Measurements from ENCODE around the gene CEP41. TPM values are rescaled to one million over a fixed set of nuclear protein-coding genes. Genes with fewer than 3 reads are reported as not detected.

The CEP41 gene
- total and polyA plus RNA-seq, 2 donors (not counting 3 experiments of a cell fraction or from before 2014, with no cell fraction given): 19.5 to 26.8 TPM

DNA sequence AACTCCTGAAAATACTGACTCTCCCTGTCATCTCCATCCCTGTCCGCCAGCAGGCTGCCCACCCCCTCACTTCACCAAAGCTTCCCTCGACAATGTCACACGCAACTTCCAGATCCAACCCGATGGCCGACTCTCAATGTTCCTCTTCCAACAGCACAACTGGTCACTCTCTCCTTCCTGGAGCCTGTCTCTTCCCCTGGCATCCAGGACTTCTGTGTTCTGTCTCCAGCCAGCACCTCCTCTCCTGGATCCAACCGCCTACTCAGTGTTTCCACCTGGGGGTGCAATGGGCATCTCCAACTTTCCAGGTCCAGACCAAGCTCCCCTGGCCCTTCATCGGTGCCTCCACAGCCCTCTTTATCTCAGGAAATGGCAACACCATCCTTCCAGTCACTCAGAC is 87.6 kb downstream of the CEP41 start:
- ChIA-PET CTCF (interaction anchor here (0.9 to 1.1 kb wide), 4 partner anchors 12 to 111 kb away, joined by 3 to 5 read pairs (median 4); no protein-coding TSS in a partner anchor), POLR2A (no interaction called here)
- Histone ChIP-seq H3K27me3 (ENCODE audit: control insufficient read depth in 2 of 2, insufficient read depth in 2 of 2, low read length in 2 of 2) (no peaks in the 10 kb centered on the region), H3K9me3 (replicated peaks; ENCODE audit: control insufficient read depth, insufficient read depth, low read length) (no peaks in the 10 kb centered on the region), H2AFZ (ENCODE audit: low read depth, low read length) (no peak overlapping the region), H3K4me1 (ENCODE audit: control insufficient read depth, extremely low read depth, insufficient read depth, low read length) (peaks cover 4% of the 10 kb centered on the region), H3K4me2 (ENCODE audit: insufficient read depth, low read length) (no peak overlapping the region), H3K9me1 (replicated peaks; ENCODE audit: control insufficient read depth, extremely low read depth, insufficient read depth, low read length) (no peaks in the 10 kb centered on the region), H3K36me3 (ENCODE audit: control insufficient read depth in 2 of 2, extremely low read depth in 1 of 2, insufficient read depth in 2 of 2, low read length in 2 of 2) (no peaks in the 10 kb centered on the region), H3K9ac (replicated peaks; ENCODE audit: extremely low read depth, insufficient read depth, low read length) (no peak overlapping the region), H3K27ac (ENCODE audit: insufficient read depth, low read depth, low read length) (no peak overlapping the region), H3K4me3 (replicated peaks in 1 of 3; ENCODE audit: insufficient read depth in 1 of 3, low read depth in 1 of 3, low read length in 3 of 3) (no peak overlapping the region), H4K20me1 (replicated peaks; ENCODE audit: control insufficient read depth, extremely low read depth, insufficient read depth, low read length) (no peaks in the 10 kb centered on the region), H3K79me2 (ENCODE audit: control insufficient read depth, insufficient read depth, low read length) (no peaks in the 10 kb centered on the region)
- no TSS peak for BruUV-seq (replicated peaks)
- intact Hi-C loops (cut with micrococcal nuclease) (no loop called here), dilution Hi-C loops (cut with MboI; ENCODE audit: extremely low pct_ligation_motif_present, low sequenced_read_pairs) (no loop called here)
- FAIRE-seq (no peak), DNase-seq (ENCODE audit: low read depth, low spot score) (no peak)
- TF ChIP-seq GATA2 (IDR thresholded peaks at IDR 0.05; ENCODE audit: insufficient read depth, insufficient read length, low read depth, low read length) (no peak), POLR2A (IDR thresholded peaks at IDR 0.05; ENCODE audit: low read depth, low read length) (no peak), JUN (IDR thresholded peaks at IDR 0.05; ENCODE audit: borderline replicate concordance, insufficient read depth, insufficient read length, low read depth) (no peak), MYC (IDR thresholded peaks at IDR 0.05; ENCODE audit: low read depth, low read length) (no peak), EZH2 (IDR thresholded peaks at IDR 0.05; ENCODE audit: borderline replicate concordance, low read depth, low read length, severe bottlenecking) (no peak), FOS (IDR thresholded peaks at IDR 0.05; ENCODE audit: borderline replicate concordance, insufficient read depth, low read length) (no peak), POLR2AphosphoS5 (IDR thresholded peaks at IDR 0.05; ENCODE audit: insufficient read depth, low read depth, low read length) (no peak)
- TF ChIP-seq, protein P1, sequence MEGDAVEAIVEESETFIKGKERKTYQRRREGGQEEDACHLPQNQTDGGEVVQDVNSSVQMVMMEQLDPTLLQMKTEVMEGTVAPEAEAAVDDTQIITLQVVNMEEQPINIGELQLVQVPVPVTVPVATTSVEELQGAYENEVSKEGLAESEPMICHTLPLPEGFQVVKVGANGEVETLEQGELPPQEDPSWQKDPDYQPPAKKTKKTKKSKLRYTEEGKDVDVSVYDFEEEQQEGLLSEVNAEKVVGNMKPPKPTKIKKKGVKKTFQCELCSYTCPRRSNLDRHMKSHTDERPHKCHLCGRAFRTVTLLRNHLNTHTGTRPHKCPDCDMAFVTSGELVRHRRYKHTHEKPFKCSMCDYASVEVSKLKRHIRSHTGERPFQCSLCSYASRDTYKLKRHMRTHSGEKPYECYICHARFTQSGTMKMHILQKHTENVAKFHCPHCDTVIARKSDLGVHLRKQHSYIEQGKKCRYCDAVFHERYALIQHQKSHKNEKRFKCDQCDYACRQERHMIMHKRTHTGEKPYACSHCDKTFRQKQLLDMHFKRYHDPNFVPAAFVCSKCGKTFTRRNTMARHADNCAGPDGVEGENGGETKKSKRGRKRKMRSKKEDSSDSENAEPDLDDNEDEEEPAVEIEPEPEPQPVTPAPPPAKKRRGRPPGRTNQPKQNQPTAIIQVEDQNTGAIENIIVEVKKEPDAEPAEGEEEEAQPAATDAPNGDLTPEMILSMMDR (IDR thresholded peaks at IDR 0.05; ENCODE audit: extremely low read depth in 1 of 2, insufficient read depth in 1 of 2, low read depth in 1 of 2, low read length in 2 of 2): no peak
- TF ChIP-seq, protein P2, sequence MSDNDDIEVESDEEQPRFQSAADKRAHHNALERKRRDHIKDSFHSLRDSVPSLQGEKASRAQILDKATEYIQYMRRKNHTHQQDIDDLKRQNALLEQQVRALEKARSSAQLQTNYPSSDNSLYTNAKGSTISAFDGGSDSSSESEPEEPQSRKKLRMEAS (IDR thresholded peaks at IDR 0.05; ENCODE audit: insufficient read depth, insufficient read length): no peak

Data from endothelial cell of umbilical vein (primary cell).